Thyroid gland (tissue), 4 donors: ENCODE measurements around the gene ATP13A2. TPM values are rescaled to one million over a fixed set of nuclear protein-coding genes. Genes with fewer than 3 reads are reported as not detected.

Source experiments
- DNase-seq, 2 donors: peaks; one replicate each; pipeline ENCODE4 v3.0.0-alpha.2; 2019
- H3K27ac ChIP-seq, 3 donors: fragments of 200-600 bp; sonication (generic); 1 replicate in 2 of 3; 2 replicates in 1 of 3; pipeline ENCODE4 v1.5.1; 2016 to 2019; ENCODE audit warnings: mild to moderate bottlenecking in 1 of 3, moderate library complexity in 1 of 3
- H3K27me3 ChIP-seq: fragments of 200-600 bp; sonication (generic); one replicate; pipeline ENCODE4 v1.5.1; 2019
- H3K36me3 ChIP-seq, 2 donors: fragments of 200-600 bp; sonication (generic); one replicate each; pipeline ENCODE4 v1.5.1; 2016 to 2019
- H3K4me1 ChIP-seq, 2 donors: fragments of 200-600 bp; sonication (generic); one replicate each; pipeline ENCODE4 v1.5.1; 2017 to 2019
- H3K4me3 ChIP-seq, 3 donors: fragments of 200-600 bp; sonication (generic); replicated peaks in 1 of 3; 1 replicate in 2 of 3; 2 replicates in 1 of 3; pipeline ENCODE4 v1.5.1; 2016; ENCODE audit warnings: mild to moderate bottlenecking in 1 of 3
- H3K9me3 ChIP-seq: fragments of 200-600 bp; sonication (generic); one replicate; pipeline ENCODE4 v1.5.1; 2017
- CTCF ChIP-seq, 6 experiments: fragments of 200-600 bp in 3 of 6; fragments of 450-650 bp in 3 of 6; sonication (generic) in 3 of 6; IDR thresholded peaks; one replicate each; pipeline ENCODE4 v1.5.1; 2016 to 2019; ENCODE audit warnings: antibody characterized with exemption in 6 of 6, mild to moderate bottlenecking in 2 of 6, inconsistent platforms in 1 of 6, moderate library complexity in 1 of 6
- POLR2A ChIP-seq, 2 donors: fragments of 450-650 bp; IDR thresholded peaks; one replicate each; pipeline ENCODE4 v1.6.1; 2017; ENCODE audit warnings: antibody characterized with exemption in 2 of 2, mild to moderate bottlenecking in 2 of 2, moderate library complexity in 1 of 2
- WGBS, 2 donors: methylation state at CpG; one replicate each; pipeline ENCODE4 v1.1.5; 2017; 5-methylcytosine and 5-hydroxymethylcytosine counted together
- intact Hi-C: fragments of 100-400 bp; cut with DNase I; formaldehyde crosslinking; loops from one replicate; pipeline ENCODE4 v1.15.1; 2023
- total RNA-seq, 4 donors: library from RNA; depleted of rRNA; stranded (reverse); fragments of >200 nt; gene quantifications; one replicate each; pipeline ENCODE4 v1.2.3, GENCODE V29; 2016

Gene ATP13A2
- total RNA-seq, 4 donors from 2014 or later: 28.7 to 47.0 (median 35.8) TPM

- DNase-seq: no peak
- peaks cover 14 to 25% of the 10 kb centered on the region in 2 donors for H3K36me3 ChIP-seq
- TF ChIP-seq POLR2A (IDR thresholded peaks at IDR 0.05): no peak
- TF ChIP-seq CTCF (IDR thresholded peaks at IDR 0.05): peak in 1 of 6 experiments; percentile 6
- no peaks in the 10 kb centered on the region for H3K4me1 ChIP-seq
- no peak overlapping the region for H3K4me3 ChIP-seq
- WGBS, 2 donors: 76 to 86% methylated on average over 6 to 12 of the region's 16 CpGs
- H3K27me3 ChIP-seq: no peaks in the 10 kb centered on the region
- no peaks in the 10 kb centered on the region for H3K9me3 ChIP-seq
- no peak overlapping the region for H3K27ac ChIP-seq
- intact Hi-C loops: no loop called here
Measured at GRCh38 chr1:16986962-16987361, 24.8 kb downstream of the ATP13A2 start.

- WGBS, 2 donors: 89 to 95% methylated on average over 15 to 16 of the region's 23 CpGs
- no peak for TF ChIP-seq CTCF (IDR thresholded peaks at IDR 0.05)
- no peak for TF ChIP-seq POLR2A (IDR thresholded peaks at IDR 0.05)
- Histone ChIP-seq H3K27me3 (no peaks in the 10 kb centered on the region), H3K4me1 (no peaks in the 10 kb centered on the region), H3K9me3 (no peaks in the 10 kb centered on the region), H3K4me3 (no peak overlapping the region), H3K36me3 (peaks cover 14 to 25% of the 10 kb centered on the region in 2 donors), H3K27ac (no peak overlapping the region)
- DNase-seq: no peak
- intact Hi-C loops: no loop called here
Measured at GRCh38 chr1:16986560-16986959, 25.2 kb downstream of the ATP13A2 start.

GRCh38 chr1:16986113-16986512 lies 25.6 kb downstream of the ATP13A2 start:
- no peaks in the 10 kb centered on the region for H3K27me3 ChIP-seq
- H3K27ac ChIP-seq: no peak overlapping the region
- H3K4me3 ChIP-seq: no peak overlapping the region
- TF ChIP-seq CTCF (IDR thresholded peaks at IDR 0.05) (no peak), POLR2A (IDR thresholded peaks at IDR 0.05) (no peak)
- DNase-seq: no peak
- H3K36me3 ChIP-seq: peaks cover 14 to 25% of the 10 kb centered on the region in 2 donors
- H3K9me3 ChIP-seq: no peaks in the 10 kb centered on the region
- no peaks in the 10 kb centered on the region for H3K4me1 ChIP-seq
- intact Hi-C loops: no loop called here
- WGBS, 2 donors: 91 to 93% methylated on average over 4 to 16 of the region's 19 CpGs

GRCh38 chr1:16984717-16985116 lies 27.0 kb downstream of the ATP13A2 start:
- Histone ChIP-seq H3K9me3 (no peaks in the 10 kb centered on the region), H3K27me3 (no peaks in the 10 kb centered on the region), H3K27ac (peak overlapping the region in 1 of 3 donors; percentile 17), H3K36me3 (peaks cover 14 to 25% of the 10 kb centered on the region in 2 donors), H3K4me3 (no peak overlapping the region), H3K4me1 (peaks cover 2 to 10% of the 10 kb centered on the region in 2 donors)
- 59 to 68% methylated on average over 6 to 7 of the region's 7 CpGs for WGBS, 2 donors
- TF ChIP-seq POLR2A (IDR thresholded peaks at IDR 0.05) (no peak), CTCF (IDR thresholded peaks at IDR 0.05) (no peak)
- DNase-seq: peak; percentile 42 to 48
- intact Hi-C loops: no loop called here

GRCh38 chr1:16983649-16984048 lies 28.1 kb downstream of the ATP13A2 start:
- H3K4me3 ChIP-seq: no peak overlapping the region
- TF ChIP-seq POLR2A (IDR thresholded peaks at IDR 0.05): no peak
- no peak for TF ChIP-seq CTCF (IDR thresholded peaks at IDR 0.05)
- peaks cover 14 to 25% of the 10 kb centered on the region in 2 donors for H3K36me3 ChIP-seq
- H3K27ac ChIP-seq: no peak overlapping the region
- DNase-seq: no peak
- WGBS, 2 donors: 98 to 100% methylated on average over 4 of the region's 4 CpGs
- peaks cover 6 to 21% of the 10 kb centered on the region in 2 donors for H3K4me1 ChIP-seq
- H3K9me3 ChIP-seq: no peaks in the 10 kb centered on the region
- H3K27me3 ChIP-seq: no peaks in the 10 kb centered on the region
- intact Hi-C loops: no loop called here
